GM12892 (cell line): ENCODE data around the gene PYGO1.

Experiments
- POLR2A ChIP-seq: IDR thresholded peaks from 2 replicates; pipeline ENCODE4 v1.6.1; 2011; ENCODE audit warnings: low read depth, low read length, control low read depth
- POLR2AphosphoS5 ChIP-seq: IDR thresholded peaks from 2 replicates; pipeline ENCODE4 v1.6.1; 2011; ENCODE audit warnings: low read depth, low read length, control low read depth
- TAF1 ChIP-seq: IDR thresholded peaks from 2 replicates; pipeline ENCODE4 v1.6.1; 2011; ENCODE audit warnings: low read depth, mild to moderate bottlenecking, control low read depth, low read length, borderline replicate concordance

DNA sequence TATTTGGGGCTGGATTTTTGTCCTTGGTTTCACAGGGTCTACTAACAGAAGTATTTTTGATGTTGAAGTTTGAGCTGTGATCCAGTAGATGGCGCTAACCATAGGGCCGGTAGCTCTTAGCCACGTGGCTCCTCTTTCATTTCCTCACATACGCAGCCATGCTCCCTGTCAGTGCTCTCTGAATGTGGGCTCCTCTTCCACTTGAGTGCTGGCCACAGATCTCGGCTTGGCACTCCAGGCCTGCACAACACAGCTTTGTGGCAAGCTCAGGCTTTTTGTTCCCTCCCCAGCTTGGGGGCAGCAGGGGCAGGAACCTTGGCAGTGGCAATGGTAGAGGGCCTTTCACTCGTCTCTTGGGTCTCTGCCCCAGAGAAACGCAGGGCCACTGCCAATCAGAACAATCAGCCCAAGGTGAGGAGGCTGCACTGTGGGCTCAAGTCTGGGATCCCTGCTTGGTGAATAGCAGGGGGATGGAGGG lies 61.5 kb downstream of the PYGO1 start:
- TF ChIP-seq POLR2A, result no peak
- no peak for TF ChIP-seq POLR2AphosphoS5
- TF ChIP-seq TAF1, result no peak
